Sigmoid colon (tissue), 4 donors: ENCODE measurements around the gene NTM.

Experiments
- CTCF ChIP-seq, 4 experiments: fragments of 450-650 bp in 3 of 4; fragments of 200-600 bp in 1 of 4; IDR thresholded peaks; one replicate each; pipeline ENCODE4 v1.5.1; 2016 to 2019; ENCODE audit warnings: antibody characterized with exemption in 4 of 4, mild to moderate bottlenecking in 3 of 4, moderate library complexity in 2 of 4
- POLR2A ChIP-seq, 2 donors: fragments of 450-650 bp; IDR thresholded peaks; one replicate each; pipeline ENCODE4 v1.6.1; 2016; ENCODE audit warnings: antibody characterized with exemption in 2 of 2, mild to moderate bottlenecking in 2 of 2, moderate library complexity in 2 of 2
- POLR2AphosphoS5 ChIP-seq, 4 donors: sonication (generic); formaldehyde crosslinking; IDR thresholded peaks; one replicate each; pipeline ENCODE4 v1.6.1; 2017; ENCODE audit warnings: antibody characterized with exemption in 4 of 4

DNA sequence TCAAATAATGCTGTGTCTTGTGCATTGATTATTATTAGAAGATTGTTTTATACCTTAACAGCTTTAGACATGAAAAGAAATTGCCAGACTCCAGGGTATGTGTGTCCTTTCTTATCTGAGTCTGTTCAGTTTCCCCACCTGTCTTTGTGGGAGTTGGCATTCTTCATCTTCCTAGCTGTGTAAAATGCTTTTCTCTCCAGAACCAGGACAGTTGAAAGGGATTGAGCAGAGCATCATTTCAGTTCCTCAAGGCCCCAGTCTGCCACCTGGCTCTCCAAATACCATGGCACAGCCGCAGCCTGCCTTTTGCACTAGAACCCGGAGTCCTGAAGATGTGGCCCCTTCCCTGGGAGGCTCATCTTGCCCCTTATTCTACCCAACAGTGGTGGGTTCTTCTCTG, 851.9 kb downstream of the NTM start:
- TF ChIP-seq CTCF (IDR thresholded peaks at IDR 0.05) = no peak
- no peak for TF ChIP-seq POLR2A (IDR thresholded peaks at IDR 0.05)
- TF ChIP-seq POLR2AphosphoS5 (IDR thresholded peaks at IDR 0.05) = no peak
